Panc1 (cell line): ENCODE measurements around the gene TOP1. TPM values are rescaled to one million over a fixed set of nuclear protein-coding genes. Genes with fewer than 3 reads are reported as not detected.

Experiments used
- ATAC-seq: fragments of 200-7000 bp; cut with Tn5 transposase; 2 replicates; pipeline ENCODE4 v1.9.1; 2020; ENCODE audit warnings: mild to moderate bottlenecking, moderate library complexity
- BruUV-seq: library from RNA; stranded (reverse); fragments of 400-500 nt; replicated peaks from 2 replicates; lab custom pipeline; 2021; lab: Mats Ljungman, UMichigan
- CTCF ChIA-PET: fragments of 300-600 bp; sonication (Branson Sonifier 250); formaldehyde crosslinking; loops from one replicate; lab custom pipeline; 2022; ENCODE audit warnings: antibody characterized with exemption; lab: Charles Lee
- POLR2A ChIA-PET: fragments of 300-600 bp; sonication (Branson Sonifier 250); formaldehyde crosslinking; loops from one replicate; lab custom pipeline; 2022; ENCODE audit warnings: antibody characterized with exemption; lab: Charles Lee
- DNase-seq: peaks from one replicate; pipeline ENCODE4 v3.0.0-alpha.2; 2010; ENCODE audit warnings: low read depth, low spot score
- H3K27ac ChIP-seq: 2 replicates; pipeline ENCODE4 v1.5.1; 2011; ENCODE audit warnings: mild to moderate bottlenecking, low read length, inconsistent platforms
- H3K27me3 ChIP-seq: fragments of 200-500 bp; sonication (Bioruptor generic); 2 replicates; pipeline ENCODE4 v1.6.0; 2014; ENCODE audit warnings: low read length, inconsistent platforms; ENCODE audit not compliant: control insufficient read depth, insufficient read depth
- H3K36me3 ChIP-seq: fragments of 200-500 bp; sonication (Bioruptor generic); 2 replicates; pipeline ENCODE4 v1.5.1; 2014; ENCODE audit warnings: inconsistent platforms, mild to moderate bottlenecking, low read length, moderate library complexity; ENCODE audit not compliant: control insufficient read depth, insufficient read depth
- H3K4me1 ChIP-seq: 2 replicates; pipeline ENCODE4 v1.5.1; 2011; ENCODE audit warnings: inconsistent platforms, mild to moderate bottlenecking, low read length, moderate library complexity; ENCODE audit not compliant: control insufficient read depth, insufficient read depth
- H3K4me3 ChIP-seq, 2 experiments: 2 replicates each; pipeline ENCODE4 v1.5.1; 2011 to 2012; ENCODE audit warnings: low read depth in 2 of 2, low read length in 2 of 2, mild to moderate bottlenecking in 2 of 2, inconsistent platforms in 1 of 2, moderate library complexity in 1 of 2
- H3K9me3 ChIP-seq: fragments of 200-500 bp; sonication (Bioruptor generic); 2 replicates; pipeline ENCODE4 v1.5.1; 2014; ENCODE audit warnings: low read depth, mild to moderate bottlenecking, inconsistent platforms, low read length, moderate library complexity; ENCODE audit not compliant: control insufficient read depth, insufficient read depth
- CTCF ChIP-seq: fragments of 450-650 bp; IDR thresholded peaks from 2 replicates; pipeline ENCODE4 v1.5.1; 2017; ENCODE audit warnings: mild to moderate bottlenecking
- POLR2AphosphoS5 ChIP-seq: IDR thresholded peaks from 2 replicates; pipeline ENCODE4 v1.6.1; 2012; ENCODE audit warnings: mild to moderate bottlenecking, low read depth, low read length, moderate library complexity
- REST ChIP-seq, 2 experiments: IDR thresholded peaks; 2 replicates each; pipeline ENCODE4 v1.6.1; 2011 to 2012; ENCODE audit warnings: low read depth in 2 of 2, control low read depth in 1 of 2, low read length in 1 of 2, mild to moderate bottlenecking in 1 of 2, moderate library complexity in 1 of 2; ENCODE audit not compliant: insufficient read depth in 1 of 2
- SIN3A ChIP-seq: IDR thresholded peaks from 2 replicates; pipeline ENCODE4 v1.6.1; 2012; ENCODE audit warnings: low read depth, mild to moderate bottlenecking, low read length, moderate library complexity, borderline replicate concordance; ENCODE audit not compliant: insufficient read depth
- TCF7L2 ChIP-seq: IDR thresholded peaks from 2 replicates; pipeline ENCODE4 v1.6.1; 2011; ENCODE audit warnings: mild to moderate bottlenecking, low read depth, low read length, inconsistent platforms
- in situ Hi-C: cut with HindIII; loops from 2 replicates; pipeline ENCODE4 v1.10.0; 2016; ENCODE audit warnings: low sequenced_read_pairs, low pct_unique_long_range_greater_than_20kb
- intact Hi-C: fragments of 100-400 bp; cut with micrococcal nuclease; formaldehyde crosslinking; loops from one replicate; pipeline ENCODE4 v1.10.0; 2022; ENCODE audit not compliant: unreplicated experiment
- total RNA-seq: library from RNA; stranded (reverse); gene quantifications from one replicate; pipeline ENCODE4 v1.2.1, GENCODE V29; 2021; ENCODE audit not compliant: unreplicated experiment

The TOP1 gene
- total RNA-seq, 1 experiment from 2014 or later = 65.2 TPM

DNA sequence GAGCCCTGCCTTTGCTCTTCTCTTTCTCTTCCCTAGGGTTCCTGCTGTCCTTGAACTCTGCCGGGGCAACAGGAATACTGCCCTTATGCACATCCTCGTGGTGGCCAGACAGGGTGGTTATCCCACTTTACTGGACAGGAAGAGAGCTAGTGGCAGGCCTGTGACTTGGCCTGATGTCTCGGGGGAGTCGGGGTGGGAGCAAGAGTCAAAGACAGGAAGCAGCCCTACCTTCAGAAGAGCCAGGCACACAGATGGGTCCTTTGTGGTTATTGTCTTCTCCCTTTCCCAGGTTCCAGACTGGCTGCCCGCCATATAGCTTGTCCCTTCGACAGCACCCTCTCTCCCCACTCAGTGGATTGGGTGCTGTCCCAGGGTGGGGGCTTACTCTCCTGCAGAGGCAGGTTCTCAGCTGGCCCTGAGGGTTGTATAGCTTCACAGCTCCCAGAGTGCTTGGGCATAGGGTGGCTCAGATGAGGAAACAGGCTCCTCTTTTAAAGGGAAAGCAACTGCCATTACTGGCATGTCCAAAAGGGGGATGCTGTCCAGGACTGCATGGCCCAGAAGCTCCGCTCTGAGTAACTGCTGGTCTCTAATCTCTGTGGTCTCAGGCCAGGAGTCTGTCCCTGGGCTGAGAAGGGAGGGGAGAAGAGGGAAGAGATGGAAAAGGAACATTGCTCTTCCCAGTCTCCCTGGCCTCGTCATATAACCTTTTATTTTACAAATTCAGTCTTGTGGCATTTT, 126.0 kb downstream of the TOP1 start:
- in situ Hi-C loops (no loop called here), intact Hi-C loops (no loop called here)
- Histone ChIP-seq H3K27ac (no peak overlapping the region), H3K27me3 (no peaks in the 10 kb centered on the region), H3K9me3 (no peaks in the 10 kb centered on the region), H3K4me3 (no peak overlapping the region), H3K4me1 (no peaks in the 10 kb centered on the region), H3K36me3 (no peaks in the 10 kb centered on the region)
- CTCF ChIA-PET = no interaction called here
- TF ChIP-seq SIN3A (no peak), POLR2AphosphoS5 (no peak), CTCF (no peak), REST (IDR thresholded peaks at IDR 0.05; ENCODE audit: insufficient read depth in 1 of 2, low read depth in 2 of 2, low read length in 1 of 2) (no peak), TCF7L2 (no peak)
- POLR2A ChIA-PET = interaction anchor here (0.6 kb wide), 1 partner anchor 16 kb away, joined by 3 read pairs; no protein-coding TSS in a partner anchor
- no TSS peak for BruUV-seq
- no peak for DNase-seq
- ATAC-seq = no peak

DNA sequence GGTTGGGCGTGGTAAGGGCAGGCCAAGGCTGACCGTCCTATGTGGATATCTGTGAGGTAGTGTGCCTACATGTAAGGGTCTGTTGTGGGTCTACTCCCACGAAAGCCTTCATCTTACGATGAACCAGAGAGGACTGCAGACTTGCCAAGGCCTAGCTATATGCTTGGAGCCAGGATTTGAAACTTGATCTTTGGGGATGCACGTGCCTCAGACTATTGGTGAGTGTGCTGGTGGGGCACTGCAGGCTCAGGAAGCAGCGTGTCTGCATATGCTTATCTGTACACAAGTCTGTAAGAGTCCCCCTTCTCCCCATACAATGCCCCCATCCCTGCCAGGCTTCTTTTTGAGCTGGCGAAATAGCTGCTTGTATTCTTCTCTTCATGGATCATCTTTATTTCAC, 126.6 kb downstream of the TOP1 start:
- ChIA-PET POLR2A (interaction anchor here (0.6 kb wide), 1 partner anchor 16 kb away, joined by 3 read pairs; no protein-coding TSS in a partner anchor), CTCF (no interaction called here)
- Histone ChIP-seq H3K36me3 (no peaks in the 10 kb centered on the region), H3K27ac (no peak overlapping the region), H3K4me1 (no peaks in the 10 kb centered on the region), H3K4me3 (no peak overlapping the region), H3K27me3 (no peaks in the 10 kb centered on the region), H3K9me3 (no peaks in the 10 kb centered on the region)
- DNase-seq (no peak), ATAC-seq (no peak)
- no TSS peak for BruUV-seq
- TF ChIP-seq TCF7L2 (no peak), CTCF (no peak)
- in situ Hi-C loops (no loop called here), intact Hi-C loops (no loop called here)
